ENCODE results near the gene POLE. TPM values are rescaled to one million over a fixed set of nuclear protein-coding genes. Genes with fewer than 3 reads are reported as not detected.
A peak's percentile ranks its signal among the peaks of the same experiment; 100 is the strongest.

Gene POLE
- total and polyA plus RNA-seq, 9 of the 15 experiments (the other 6 are each of a cell fraction or from before 2014, with no cell fraction given), result 2.4 to 154 (median 49.6) TPM

DNA sequence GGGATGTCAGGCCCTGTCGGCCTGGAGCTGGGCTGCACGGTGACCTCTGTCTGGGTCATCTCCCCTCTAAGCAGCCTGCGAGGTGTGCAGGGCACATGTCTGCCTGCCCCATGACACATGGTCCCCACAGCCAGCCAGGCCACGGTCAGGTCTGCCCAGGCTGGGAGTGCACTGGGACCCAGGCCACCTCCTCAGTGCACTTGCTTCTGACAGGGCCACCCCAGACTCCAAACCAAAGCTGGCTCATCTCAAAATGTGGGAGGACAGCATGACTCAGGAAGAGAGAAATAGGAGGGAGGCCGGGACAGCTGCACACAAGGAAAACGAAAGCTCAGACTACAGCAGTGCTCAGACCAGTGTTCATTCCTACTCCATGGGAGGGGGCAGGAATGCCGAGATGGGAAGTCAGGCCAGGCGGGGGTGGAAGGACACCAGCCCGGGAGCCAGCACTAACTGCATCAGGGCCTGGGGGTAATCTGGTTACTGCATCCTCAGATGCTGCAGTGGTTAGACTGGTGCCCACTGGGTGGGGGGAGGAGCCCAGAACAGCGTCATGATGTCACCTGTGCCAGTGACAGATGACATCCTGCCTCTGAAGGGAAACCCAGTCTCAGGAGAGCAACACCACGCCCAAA is 64.6 kb downstream of the POLE start (continued):
- TF ChIP-seq, protein P1, sequence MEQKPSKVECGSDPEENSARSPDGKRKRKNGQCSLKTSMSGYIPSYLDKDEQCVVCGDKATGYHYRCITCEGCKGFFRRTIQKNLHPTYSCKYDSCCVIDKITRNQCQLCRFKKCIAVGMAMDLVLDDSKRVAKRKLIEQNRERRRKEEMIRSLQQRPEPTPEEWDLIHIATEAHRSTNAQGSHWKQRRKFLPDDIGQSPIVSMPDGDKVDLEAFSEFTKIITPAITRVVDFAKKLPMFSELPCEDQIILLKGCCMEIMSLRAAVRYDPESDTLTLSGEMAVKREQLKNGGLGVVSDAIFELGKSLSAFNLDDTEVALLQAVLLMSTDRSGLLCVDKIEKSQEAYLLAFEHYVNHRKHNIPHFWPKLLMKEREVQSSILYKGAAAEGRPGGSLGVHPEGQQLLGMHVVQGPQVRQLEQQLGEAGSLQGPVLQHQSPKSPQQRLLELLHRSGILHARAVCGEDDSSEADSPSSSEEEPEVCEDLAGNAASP (IDR thresholded peaks at IDR 0.05), result no peak
- TF ChIP-seq TAL1 (IDR thresholded peaks at IDR 0.05), result no peak
- no peak for TF ChIP-seq LARP7 (IDR thresholded peaks at IDR 0.05)
- no peak for TF ChIP-seq ZKSCAN3 (CRISPR knock-in tag; IDR thresholded peaks at IDR 0.05)
- TF ChIP-seq ADNP (tag; IDR thresholded peaks at IDR 0.05), result no peak
- no peak for TF ChIP-seq ZNF586 (CRISPR knock-in tag; conservative IDR thresholded peaks at IDR 0.05)
- TF ChIP-seq, protein P2, sequence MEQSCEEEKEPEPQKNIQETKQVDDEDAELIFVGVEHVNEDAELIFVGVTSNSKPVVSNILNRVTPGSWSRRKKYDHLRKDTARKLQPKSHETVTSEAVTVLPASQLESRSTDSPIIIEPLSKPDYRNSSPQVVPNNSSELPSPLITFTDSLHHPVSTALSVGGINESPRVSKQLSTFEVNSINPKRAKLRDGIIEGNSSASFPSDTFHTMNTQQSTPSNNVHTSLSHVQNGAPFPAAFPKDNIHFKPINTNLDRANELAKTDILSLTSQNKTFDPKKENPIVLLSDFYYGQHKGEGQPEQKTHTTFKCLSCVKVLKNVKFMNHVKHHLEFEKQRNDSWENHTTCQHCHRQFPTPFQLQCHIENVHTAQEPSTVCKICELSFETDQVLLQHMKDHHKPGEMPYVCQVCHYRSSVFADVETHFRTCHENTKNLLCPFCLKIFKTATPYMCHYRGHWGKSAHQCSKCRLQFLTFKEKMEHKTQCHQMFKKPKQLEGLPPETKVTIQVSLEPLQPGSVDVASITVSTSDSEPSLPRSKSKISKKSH (CRISPR knock-in tag; IDR thresholded peaks at IDR 0.05), result no peak
- no peak for TF ChIP-seq ZZZ3 (IDR thresholded peaks at IDR 0.05)
- TF ChIP-seq, protein P3, sequence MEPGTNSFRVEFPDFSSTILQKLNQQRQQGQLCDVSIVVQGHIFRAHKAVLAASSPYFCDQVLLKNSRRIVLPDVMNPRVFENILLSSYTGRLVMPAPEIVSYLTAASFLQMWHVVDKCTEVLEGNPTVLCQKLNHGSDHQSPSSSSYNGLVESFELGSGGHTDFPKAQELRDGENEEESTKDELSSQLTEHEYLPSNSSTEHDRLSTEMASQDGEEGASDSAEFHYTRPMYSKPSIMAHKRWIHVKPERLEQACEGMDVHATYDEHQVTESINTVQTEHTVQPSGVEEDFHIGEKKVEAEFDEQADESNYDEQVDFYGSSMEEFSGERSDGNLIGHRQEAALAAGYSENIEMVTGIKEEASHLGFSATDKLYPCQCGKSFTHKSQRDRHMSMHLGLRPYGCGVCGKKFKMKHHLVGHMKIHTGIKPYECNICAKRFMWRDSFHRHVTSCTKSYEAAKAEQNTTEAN (CRISPR knock-in tag; IDR thresholded peaks at IDR 0.05), result no peak
- no peak for TF ChIP-seq KDM1A (IDR thresholded peaks at IDR 0.05)
- TF ChIP-seq, protein P4, sequence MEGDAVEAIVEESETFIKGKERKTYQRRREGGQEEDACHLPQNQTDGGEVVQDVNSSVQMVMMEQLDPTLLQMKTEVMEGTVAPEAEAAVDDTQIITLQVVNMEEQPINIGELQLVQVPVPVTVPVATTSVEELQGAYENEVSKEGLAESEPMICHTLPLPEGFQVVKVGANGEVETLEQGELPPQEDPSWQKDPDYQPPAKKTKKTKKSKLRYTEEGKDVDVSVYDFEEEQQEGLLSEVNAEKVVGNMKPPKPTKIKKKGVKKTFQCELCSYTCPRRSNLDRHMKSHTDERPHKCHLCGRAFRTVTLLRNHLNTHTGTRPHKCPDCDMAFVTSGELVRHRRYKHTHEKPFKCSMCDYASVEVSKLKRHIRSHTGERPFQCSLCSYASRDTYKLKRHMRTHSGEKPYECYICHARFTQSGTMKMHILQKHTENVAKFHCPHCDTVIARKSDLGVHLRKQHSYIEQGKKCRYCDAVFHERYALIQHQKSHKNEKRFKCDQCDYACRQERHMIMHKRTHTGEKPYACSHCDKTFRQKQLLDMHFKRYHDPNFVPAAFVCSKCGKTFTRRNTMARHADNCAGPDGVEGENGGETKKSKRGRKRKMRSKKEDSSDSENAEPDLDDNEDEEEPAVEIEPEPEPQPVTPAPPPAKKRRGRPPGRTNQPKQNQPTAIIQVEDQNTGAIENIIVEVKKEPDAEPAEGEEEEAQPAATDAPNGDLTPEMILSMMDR (IDR thresholded peaks at IDR 0.05 in 2 of 3, conservative IDR thresholded peaks at IDR 0.05 in 1 of 3; ENCODE audit: insufficient read depth in 2 of 3, low read depth in 1 of 3, low read length in 3 of 3), result no peak
- no peak for TF ChIP-seq SRF (CRISPR knock-in tag; IDR thresholded peaks at IDR 0.05)
- no peak for TF ChIP-seq ZNF436 (CRISPR knock-in tag; IDR thresholded peaks at IDR 0.05)
- TF ChIP-seq NCOA6 (IDR thresholded peaks at IDR 0.05), result no peak
- peak; percentile 78; the same call in 1 of the 2 replicates for TF ChIP-seq POLR2AphosphoS2 (IDR thresholded peaks at IDR 0.05; ENCODE audit: low read length)
- TF ChIP-seq CTBP1 (IDR thresholded peaks at IDR 0.05; ENCODE audit: borderline replicate concordance), result peak; percentile 11; the same call in 1 of the 2 replicates
- TF ChIP-seq, protein P5, sequence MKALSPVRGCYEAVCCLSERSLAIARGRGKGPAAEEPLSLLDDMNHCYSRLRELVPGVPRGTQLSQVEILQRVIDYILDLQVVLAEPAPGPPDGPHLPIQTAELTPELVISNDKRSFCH (CRISPR knock-in tag; IDR thresholded peaks at IDR 0.05), result no peak
- TF ChIP-seq, protein P5 (tag; IDR thresholded peaks at IDR 0.05), result no peak
- TF ChIP-seq, protein P6, sequence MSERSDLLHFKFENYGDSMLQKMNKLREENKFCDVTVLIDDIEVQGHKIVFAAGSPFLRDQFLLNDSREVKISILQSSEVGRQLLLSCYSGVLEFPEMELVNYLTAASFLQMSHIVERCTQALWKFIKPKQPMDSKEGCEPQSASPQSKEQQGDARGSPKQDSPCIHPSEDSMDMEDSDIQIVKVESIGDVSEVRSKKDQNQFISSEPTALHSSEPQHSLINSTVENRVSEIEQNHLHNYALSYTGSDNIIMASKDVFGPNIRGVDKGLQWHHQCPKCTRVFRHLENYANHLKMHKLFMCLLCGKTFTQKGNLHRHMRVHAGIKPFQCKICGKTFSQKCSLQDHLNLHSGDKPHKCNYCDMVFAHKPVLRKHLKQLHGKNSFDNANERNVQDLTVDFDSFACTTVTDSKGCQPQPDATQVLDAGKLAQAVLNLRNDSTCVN (CRISPR knock-in tag; IDR thresholded peaks at IDR 0.05), result no peak
